Calu3 (cell line): Measurements from ENCODE around the gene ALCAM. TPM values are rescaled to one million over a fixed set of nuclear protein-coding genes. Genes with fewer than 3 reads are reported as not detected.
"Not testable (repeated sequence)": the region's sequence is repeated elsewhere in the genome, so short reads cannot be mapped to it uniquely, and the experiment has no call there.

Experiments
- BruUV-seq: library from RNA; stranded (reverse); fragments of 400-500 nt; replicated peaks from 2 replicates; lab custom pipeline; 2021; lab: Mats Ljungman, UMichigan
- CTCF ChIA-PET: fragments of 300-600 bp; sonication (Branson Sonifier 250); formaldehyde crosslinking; loops from one replicate; lab custom pipeline; 2022; ENCODE audit warnings: antibody characterized with exemption; lab: Charles Lee
- DNase-seq: peaks from one replicate; pipeline ENCODE4 v3.0.0; 2022
- H3K27ac Mint-ChIP-seq: one replicate; pipeline ENCODE4 v1.8.0; 2022; ENCODE audit warnings: mixed read lengths; ENCODE audit not compliant: unreplicated experiment
- H3K27me3 Mint-ChIP-seq: one replicate; pipeline ENCODE4 v1.8.0; 2022; ENCODE audit warnings: mixed read lengths; ENCODE audit not compliant: unreplicated experiment
- H3K36me3 Mint-ChIP-seq: one replicate; pipeline ENCODE4 v1.8.0; 2022; ENCODE audit warnings: mild to moderate bottlenecking, moderate library complexity, mixed read lengths; ENCODE audit not compliant: insufficient read depth, unreplicated experiment
- H3K4me1 Mint-ChIP-seq: one replicate; pipeline ENCODE4 v1.8.0; 2022; ENCODE audit warnings: mild to moderate bottlenecking, low read depth, mixed read lengths; ENCODE audit not compliant: unreplicated experiment
- H3K4me3 Mint-ChIP-seq: one replicate; pipeline ENCODE4 v1.8.0; 2022; ENCODE audit warnings: mild to moderate bottlenecking, low read depth, moderate library complexity, mixed read lengths; ENCODE audit not compliant: unreplicated experiment
- H3K9me3 Mint-ChIP-seq: one replicate; pipeline ENCODE4 v1.8.0; 2022; ENCODE audit warnings: low read depth, mixed read lengths; ENCODE audit not compliant: unreplicated experiment
- CTCF ChIP-seq: fragments of 200-600 bp; IDR thresholded peaks from one replicate; pipeline ENCODE4 v1.8.0; 2022; ENCODE audit warnings: antibody characterized with exemption; ENCODE audit not compliant: unreplicated experiment
- intact Hi-C: fragments of 100-400 bp; cut with micrococcal nuclease; formaldehyde crosslinking; loops from one replicate; pipeline ENCODE4 v1.10.0; 2022; ENCODE audit not compliant: unreplicated experiment
- total RNA-seq: library from RNA; stranded (reverse); gene quantifications from 2 replicates; pipeline ENCODE4 v1.2.3, GENCODE V29; 2022

The ALCAM gene
- total RNA-seq, 1 experiment from 2014 or later = 166 TPM

GRCh38 chr3:105385179-105385578 lies 18.5 kb downstream of the ALCAM start:
- Mint-ChIP-seq H3K4me1 (peaks cover 54% of the 10 kb centered on the region), H3K9me3 (peaks cover 3% of the 10 kb centered on the region), H3K27ac (peak overlapping the region; percentile 79), H3K4me3 (no peak overlapping the region), H3K27me3 (no peaks in the 10 kb centered on the region), H3K36me3 (peaks cover 6% of the 10 kb centered on the region)
- intact Hi-C loops = no loop called here
- no peak for DNase-seq
- CTCF ChIA-PET = no interaction called here
- no peak for TF ChIP-seq CTCF
- no TSS peak for BruUV-seq

DNA sequence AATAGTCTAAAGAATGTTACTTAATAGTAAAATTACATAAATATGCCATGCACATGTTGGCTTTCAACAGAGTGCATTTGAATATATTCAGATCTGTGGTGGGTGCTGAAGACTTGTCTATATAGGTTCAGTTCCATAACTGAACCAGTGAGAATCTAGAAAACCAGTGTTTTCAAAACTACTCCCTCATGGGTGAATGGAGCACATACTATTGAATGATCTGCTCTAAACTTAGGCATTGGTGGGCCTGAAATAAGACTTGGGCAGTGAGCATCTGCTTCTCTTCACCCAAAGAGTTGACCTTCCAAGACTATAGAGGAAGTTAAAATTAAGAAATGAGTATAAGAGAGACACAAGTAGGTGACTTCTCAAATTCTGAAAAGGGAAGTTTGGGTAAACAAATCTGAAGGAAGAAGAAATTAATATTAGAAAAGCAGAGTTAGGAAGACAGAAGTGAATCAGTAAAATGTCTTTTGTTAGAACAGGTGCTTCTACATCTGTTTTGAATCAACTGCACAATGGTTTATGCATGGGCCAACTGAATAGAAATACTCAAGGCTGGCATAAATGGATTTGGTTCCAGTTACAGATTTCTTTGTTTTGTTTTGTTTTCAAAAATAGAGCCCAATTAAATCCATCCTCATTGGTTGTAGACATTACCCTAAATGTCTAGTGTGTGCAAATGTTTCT lies 19.3 kb downstream of the ALCAM start:
- no TSS peak for BruUV-seq
- Mint-ChIP-seq H3K9me3 (peaks cover 3% of the 10 kb centered on the region), H3K4me1 (peaks cover 54% of the 10 kb centered on the region), H3K27me3 (no peaks in the 10 kb centered on the region), H3K36me3 (peaks cover 6% of the 10 kb centered on the region), H3K4me3 (no peak overlapping the region), H3K27ac (peak overlapping the region; percentile 93)
- no peak for TF ChIP-seq CTCF
- intact Hi-C loops = loop anchor here (2.0 kb wide), 1 partner anchor 15 kb away; no protein-coding TSS in a partner anchor
- CTCF ChIA-PET = no interaction called here
- DNase-seq = no peak

- CTCF ChIA-PET = interaction anchor here (0.6 to 1.0 kb wide), 2 partner anchors 18 to 19 kb away, joined by 3 read pairs; no protein-coding TSS in a partner anchor
- H3K27ac Mint-ChIP-seq = peak overlapping the region; percentile 93
- H3K9me3 Mint-ChIP-seq = peaks cover 3% of the 10 kb centered on the region
- DNase-seq = peak; percentile 32
- peak overlapping the region; percentile 55 for H3K4me3 Mint-ChIP-seq
- no TSS peak for BruUV-seq
- H3K4me1 Mint-ChIP-seq = peaks cover 54% of the 10 kb centered on the region
- intact Hi-C loops = loop anchor here (2.0 kb wide), 1 partner anchor 14 kb away; no protein-coding TSS in a partner anchor
- no peaks in the 10 kb centered on the region for H3K27me3 Mint-ChIP-seq
- TF ChIP-seq CTCF = no peak
- peaks cover 6% of the 10 kb centered on the region for H3K36me3 Mint-ChIP-seq
Observed at GRCh38 chr3:105387122-105387751, 20.5 kb downstream of the ALCAM start.

DNA sequence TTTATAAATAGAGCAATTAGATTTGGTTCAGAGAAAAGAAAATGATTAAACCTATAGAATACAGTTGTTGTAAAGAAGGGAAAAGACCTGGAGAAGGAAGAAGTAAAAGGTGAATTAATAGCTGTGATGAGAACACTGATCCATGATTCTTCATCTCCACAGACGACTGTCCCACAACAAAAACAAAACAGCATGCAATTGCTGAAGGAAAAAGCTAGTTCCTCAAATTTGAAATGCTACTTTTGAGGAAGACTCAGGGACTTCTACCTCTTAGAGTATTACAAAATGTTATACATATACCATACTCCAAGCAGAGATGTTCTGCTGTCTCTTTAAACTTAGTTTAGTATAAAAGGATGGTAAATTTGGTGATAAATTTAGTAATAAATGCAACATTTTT lies 21.5 kb downstream of the ALCAM start:
- intact Hi-C loops = no loop called here
- Mint-ChIP-seq H3K4me1 (peaks cover 47% of the 10 kb centered on the region), H3K27me3 (no peaks in the 10 kb centered on the region), H3K4me3 (no peak overlapping the region), H3K27ac (peak overlapping the region; percentile 93), H3K9me3 (no peaks in the 10 kb centered on the region), H3K36me3 (peaks cover 6% of the 10 kb centered on the region)
- CTCF ChIA-PET = interaction anchor here (0.8 to 0.9 kb wide), 2 partner anchors 14 to 124 kb away, joined by 3 to 14 read pairs; no protein-coding TSS in a partner anchor
- TF ChIP-seq CTCF = no peak
- DNase-seq = no peak
- no TSS peak for BruUV-seq

- H3K4me1 Mint-ChIP-seq = peaks cover 44% of the 10 kb centered on the region
- DNase-seq, H3K4me3 Mint-ChIP-seq, H3K27ac Mint-ChIP-seq, CTCF ChIA-PET, intact Hi-C loops, H3K27me3 Mint-ChIP-seq, H3K36me3 Mint-ChIP-seq, BruUV-seq, H3K9me3 Mint-ChIP-seq: not testable (repeated sequence)
Observed at GRCh38 chr3:105389759-105390158, 23.1 kb downstream of the ALCAM start.

DNA sequence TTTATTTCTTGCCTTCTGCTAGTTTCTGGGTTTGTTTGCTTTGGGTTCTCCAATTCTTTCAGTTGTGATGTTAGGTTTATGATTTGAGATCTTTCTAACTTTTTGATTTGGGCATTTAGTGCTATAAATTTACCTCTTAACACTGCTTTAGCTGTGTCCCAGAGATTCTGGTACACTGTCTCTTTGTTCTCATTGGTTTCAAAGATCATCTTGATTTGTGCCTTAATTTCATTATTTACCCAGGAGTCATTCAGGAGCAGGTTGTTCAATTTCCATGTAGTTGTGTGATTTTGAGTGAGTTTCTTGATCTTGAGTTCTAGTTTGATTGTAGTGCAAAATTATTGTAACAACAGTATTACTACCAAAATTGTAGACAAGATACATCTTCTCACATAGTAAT lies 25.9 kb downstream of the ALCAM start:
- not testable (repeated sequence) for BruUV-seq

More for the DNA sequence above, 25.9 kb downstream of the ALCAM start:
- intact Hi-C loops, DNase-seq, H3K27me3 Mint-ChIP-seq, H3K4me3 Mint-ChIP-seq, H3K27ac Mint-ChIP-seq, H3K36me3 Mint-ChIP-seq, H3K9me3 Mint-ChIP-seq: not testable (repeated sequence)
- CTCF ChIA-PET = interaction anchor here (0.6 kb wide), 1 partner anchor 9 kb away, joined by 14 read pairs; no protein-coding TSS in a partner anchor
- H3K4me1 Mint-ChIP-seq = peaks cover 25% of the 10 kb centered on the region
